Measurements from ENCODE around the gene FBXO42.
"Not testable (repeated sequence)": the region's sequence is repeated elsewhere in the genome, so short reads cannot be mapped to it uniquely, and the experiment has no call there.

FBXO42 gene

DNA sequence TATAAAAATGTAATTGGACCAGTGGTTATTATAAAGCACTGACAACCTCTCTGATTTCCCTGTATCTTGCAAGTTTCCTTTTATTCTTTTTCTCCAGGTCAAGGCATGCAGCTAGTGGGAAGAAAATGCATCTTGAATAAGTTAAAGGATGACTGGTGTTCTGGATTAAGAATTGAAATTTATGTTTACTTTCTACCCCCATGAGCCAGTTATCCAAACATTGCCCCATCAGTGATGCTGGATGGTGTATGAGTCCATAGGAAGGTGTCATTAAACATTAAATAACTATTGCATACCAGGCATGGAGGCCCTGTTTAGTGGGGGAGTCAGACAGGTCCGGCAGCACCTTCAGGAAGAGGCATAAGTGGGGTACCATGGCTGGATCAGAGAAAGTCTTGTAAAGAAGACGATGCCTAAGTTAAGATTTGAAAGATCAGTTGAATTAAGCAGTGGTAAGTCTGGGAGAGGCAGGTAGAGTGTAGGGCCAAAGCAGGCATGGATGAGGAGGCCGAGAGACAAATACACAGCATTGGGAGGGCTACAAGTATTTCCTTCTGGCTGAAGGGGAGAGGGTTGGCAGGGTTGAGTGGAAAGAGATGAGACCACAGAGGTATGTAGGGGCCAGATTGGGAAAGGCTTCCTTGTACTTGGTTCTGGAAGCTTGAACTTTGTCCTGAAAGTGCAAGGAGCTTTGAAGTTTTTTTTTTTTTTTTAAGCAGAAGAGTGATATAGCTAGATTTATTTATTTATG lies 20.4 kb upstream of the FBXO42 start:
- DNase-seq, result no peak

DNA sequence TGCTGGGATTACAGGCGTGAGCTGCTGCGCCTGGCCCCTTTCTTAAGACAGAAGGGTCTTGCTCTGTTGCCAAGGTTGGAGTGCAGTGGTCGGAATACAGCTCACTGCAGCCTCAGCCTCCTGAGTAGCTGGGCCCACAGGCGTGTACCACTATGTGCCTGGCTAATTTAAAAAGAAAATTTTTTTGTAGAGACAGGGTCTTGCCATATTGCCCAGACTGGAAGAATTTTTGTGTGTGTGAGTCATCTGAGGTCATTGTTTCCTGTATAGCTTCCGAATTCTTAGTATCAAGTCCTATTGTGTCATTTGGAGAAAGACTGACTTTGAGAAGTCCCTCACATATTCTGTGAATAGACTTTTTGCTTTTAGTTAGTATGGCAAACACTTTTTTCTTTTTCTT lies 19.4 kb upstream of the FBXO42 start:
- no peak for DNase-seq

DNA sequence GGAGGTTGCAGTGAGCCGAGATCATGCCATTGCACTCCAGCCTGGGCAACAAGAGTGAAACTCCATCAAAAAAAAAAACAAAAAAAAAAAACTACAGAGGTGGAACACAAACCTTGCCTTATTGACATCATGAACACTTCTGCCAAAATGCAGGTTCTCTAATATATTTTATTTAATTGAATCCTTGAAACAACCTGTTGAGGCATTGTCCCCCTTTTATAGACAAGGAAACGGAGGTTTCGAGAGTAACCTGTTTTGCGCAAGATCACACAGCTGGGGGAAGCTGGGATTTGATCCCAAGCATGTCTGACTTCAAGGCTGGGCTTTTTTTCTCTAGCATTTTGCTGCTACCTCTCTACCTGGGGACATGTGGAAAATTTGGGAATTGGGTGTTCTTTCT lies 17.5 kb upstream of the FBXO42 start:
- DNase-seq, result no peak

DNA sequence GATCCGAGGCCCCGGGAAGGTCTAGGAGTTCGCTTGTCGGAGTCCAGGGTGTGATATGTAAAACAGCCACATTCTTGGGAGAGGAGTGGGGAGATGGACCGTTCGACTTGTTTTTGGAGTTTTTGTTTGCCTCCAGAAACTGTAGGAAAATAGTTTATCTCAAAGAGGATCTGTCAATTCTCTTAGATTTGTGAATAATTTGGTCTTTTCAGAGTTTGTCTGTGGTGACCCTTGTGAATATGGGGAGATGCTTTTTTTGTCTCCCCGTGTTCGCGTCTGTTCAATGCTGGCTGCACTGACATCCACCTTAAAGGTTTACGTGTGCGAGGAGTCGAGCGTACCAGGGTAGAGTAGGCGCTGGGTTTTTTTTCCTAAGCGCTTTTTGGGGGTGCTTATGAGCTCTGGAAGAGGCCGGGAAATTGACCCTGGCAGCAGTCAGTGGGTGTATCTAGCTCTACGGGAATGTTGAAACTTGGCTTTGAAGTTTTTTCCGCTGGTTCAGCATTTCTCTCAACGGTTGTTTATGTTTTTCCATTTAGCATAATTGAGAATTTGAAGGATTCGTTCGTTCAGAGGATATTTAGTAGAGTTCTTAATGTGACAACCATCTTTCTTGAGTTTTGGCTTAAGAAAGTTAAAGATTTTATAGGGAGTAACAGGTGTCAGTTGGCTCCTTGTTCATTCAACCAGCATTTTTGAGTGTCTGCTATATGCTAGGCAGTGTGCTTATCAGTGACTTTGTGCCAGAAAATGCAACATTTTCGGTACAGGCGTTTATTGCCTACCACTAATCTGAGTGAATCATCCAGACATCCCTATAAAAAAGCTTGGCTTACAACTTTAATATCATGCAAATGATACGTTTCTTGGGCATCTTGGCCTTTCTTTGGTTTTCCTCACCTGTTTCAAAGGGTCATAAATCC lies 15.9 kb upstream of the FBXO42 start:
- no peak for DNase-seq

DNA sequence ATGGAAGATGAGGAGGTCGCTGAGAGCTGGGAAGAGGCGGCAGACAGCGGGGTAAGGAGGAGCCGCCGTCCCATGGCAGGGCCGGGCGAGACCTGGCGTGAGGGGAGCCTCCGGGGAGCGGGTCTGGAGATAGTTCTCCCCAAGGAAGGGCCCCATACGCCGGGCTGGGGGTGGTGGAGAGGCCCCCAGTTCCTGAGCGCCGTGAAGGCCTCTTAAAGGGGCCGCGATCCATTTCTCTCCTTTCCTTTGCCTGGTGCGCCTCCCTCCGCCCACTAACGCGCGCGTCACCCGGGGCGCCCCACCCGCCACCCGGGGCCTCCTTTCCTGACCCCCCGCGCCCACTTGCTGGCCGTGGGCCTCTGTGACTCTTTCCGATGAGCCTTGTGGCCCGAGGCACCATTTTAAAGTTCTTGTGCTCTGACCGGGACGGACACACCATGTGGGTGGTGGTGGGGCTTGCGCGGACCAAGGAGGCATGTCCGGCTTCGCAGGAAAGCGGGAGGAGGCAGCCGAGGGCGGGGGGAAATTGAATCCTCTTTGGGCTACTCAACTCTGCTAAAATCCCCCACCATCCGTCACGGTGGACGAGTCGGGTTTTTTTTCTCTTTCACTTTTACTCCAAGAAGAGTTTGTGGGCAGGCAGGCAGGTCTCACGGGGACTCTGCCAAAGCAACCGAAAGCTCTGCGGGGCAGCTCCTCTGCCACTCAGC lies 15.1 kb upstream of the FBXO42 start:
- DNase-seq, result peak in 49 of 56 donors; percentile 64 to 97 (median 90)

DNA sequence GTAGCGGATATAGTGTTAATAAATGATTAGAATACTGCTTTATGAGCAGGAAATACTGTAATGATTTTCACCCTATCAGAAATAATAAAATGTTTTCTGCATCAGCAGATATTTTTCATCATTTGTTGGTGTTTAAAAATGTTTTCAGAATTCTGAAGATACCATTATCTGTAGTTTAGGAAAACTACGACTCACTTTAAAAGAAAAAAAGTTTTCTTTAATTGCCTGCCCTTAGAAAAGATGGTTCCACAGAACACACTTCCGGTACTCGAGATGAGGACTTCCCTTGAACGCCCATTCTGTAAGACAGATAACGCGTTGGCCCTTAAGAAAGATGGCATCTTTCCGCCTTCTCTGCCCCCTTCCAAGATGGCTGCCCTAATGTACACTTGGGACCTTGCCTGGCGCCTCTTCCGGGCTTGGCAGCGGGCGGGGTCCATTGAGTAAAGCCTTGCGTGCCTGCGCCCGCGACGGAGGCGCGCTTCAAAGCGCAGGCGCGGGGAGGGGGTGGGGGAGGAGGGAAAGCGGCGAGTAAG lies 14.5 kb upstream of the FBXO42 start, which contains the start of gene SZRD1:
TSS of gene SZRD1 (plus strand) at position 521 of the 536 bp plus-strand sequence. CDS start 16 bp downstream, outside the sequence.
- DNase-seq, result peak in 51 of 56 donors; percentile 81 to 98 (median 96)

DNA sequence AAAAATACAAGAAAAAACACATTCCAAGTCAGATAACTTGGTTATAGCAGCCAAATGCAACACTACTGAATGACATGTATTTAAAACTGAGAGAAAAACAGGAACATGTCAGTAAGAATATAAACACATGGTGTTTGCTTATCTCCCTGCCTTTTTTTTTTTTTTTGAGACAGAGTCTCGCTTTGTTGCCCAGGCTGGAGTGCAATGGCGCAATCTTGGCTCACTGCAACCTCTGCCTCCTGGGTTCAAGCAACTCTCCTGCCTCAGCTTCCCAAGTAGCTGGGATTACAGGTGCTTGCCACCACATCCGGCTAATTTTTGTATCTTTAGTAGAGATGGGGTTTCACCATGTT lies 12.8 kb upstream of the FBXO42 start:
- not testable (repeated sequence) for DNase-seq

DNA sequence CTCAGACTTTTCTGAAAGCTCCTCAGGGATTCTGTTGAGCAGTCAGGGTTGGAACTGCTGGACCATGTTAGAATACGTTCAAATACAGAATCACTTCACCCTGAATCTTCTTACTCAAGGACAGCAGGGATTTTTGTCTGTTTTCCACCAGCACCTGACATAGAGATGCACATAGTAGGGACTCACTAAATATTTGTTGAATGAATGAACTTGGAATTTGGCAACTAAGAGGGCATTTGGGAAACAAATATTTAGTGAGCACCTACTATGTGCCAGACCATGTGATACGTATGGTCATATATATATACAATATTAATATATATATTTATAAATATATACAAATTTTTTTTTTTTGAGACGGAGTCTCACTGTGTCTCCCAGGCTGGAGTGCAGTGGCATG lies 4.6 kb upstream of the FBXO42 start:
- DNase-seq, result no peak

DNA sequence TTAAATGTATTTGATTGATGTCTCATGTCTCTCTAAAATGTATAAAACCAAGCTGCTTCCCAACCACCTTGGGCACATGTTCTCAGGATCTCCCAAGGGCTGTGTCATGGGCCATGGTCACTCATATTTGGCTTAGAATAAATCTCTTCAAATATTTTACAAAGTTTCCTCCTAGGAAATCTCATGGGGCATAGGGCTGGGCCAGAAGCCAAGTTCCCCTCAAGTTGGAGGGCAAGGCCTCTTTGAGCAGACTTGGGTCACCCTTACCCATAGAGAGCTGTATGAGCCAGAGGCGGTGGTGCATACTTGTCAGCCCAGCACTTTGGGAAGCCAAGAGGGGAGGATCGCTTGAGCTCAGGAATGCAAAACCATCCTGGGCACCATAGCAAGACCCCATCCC lies 2.3 kb upstream of the FBXO42 start:
- DNase-seq, result no peak

DNA sequence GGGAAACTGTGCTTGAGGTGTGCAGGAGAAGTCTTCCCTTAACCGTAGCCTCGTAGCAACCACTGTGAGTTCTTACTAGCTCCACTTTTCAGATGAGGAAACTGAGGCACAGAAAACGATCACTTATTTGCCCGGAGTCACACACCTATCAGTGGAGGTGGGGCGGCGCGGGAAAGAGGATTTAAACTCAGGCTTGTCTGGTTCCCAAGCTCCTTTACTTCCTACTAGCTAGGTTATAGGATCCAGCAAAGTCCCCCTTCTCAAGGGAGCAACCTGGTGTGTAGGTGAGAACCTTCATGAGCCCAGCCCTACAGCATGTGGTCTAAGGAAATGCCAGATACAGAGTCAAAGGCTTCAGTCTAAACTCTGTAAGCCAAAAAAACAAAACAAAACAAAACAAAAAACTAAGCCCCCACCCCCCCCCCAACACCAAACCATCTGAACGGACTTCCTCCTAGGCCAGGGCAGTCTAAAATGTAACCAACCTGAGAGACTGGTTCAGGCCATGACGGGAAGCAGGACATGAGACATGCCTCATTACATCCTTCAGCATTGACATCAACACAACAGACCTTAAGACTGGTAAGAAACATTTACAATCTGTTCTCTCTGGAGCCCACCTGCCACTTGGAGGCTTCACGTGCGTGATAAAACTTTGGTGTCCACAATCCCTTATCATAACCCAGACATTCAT lies 709 bp upstream of the FBXO42 start:
- peak in 1 of 56 donors; percentile 47 for DNase-seq

DNA sequence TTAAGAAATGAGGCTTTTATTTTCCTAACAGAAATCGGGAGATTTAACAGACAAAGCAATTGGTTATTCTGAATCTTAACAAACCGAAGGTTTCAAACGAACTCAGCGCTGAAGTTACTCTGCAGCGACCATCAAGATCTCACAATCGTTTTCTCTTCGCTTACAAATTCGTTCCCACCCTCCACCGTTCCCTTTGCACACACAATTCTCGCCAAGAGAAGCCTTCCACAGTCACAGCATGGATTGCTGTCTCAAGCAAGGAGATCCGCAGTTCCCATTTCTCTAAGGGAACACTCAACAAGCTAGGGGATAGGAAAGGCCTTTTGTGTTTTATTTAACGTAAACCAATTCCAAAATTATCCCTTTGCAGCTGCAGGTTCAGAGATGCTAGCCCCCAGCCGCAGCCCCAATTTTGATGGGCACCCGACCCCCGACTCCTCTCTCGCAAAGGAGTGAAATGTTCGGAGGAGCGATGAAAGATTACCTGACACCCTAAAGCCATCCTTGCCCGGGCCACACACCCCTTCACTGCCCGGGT lies 755 bp downstream of the FBXO42 start:
- peak in 11 of 56 donors; percentile 4 to 37 (median 20) for DNase-seq

DNA sequence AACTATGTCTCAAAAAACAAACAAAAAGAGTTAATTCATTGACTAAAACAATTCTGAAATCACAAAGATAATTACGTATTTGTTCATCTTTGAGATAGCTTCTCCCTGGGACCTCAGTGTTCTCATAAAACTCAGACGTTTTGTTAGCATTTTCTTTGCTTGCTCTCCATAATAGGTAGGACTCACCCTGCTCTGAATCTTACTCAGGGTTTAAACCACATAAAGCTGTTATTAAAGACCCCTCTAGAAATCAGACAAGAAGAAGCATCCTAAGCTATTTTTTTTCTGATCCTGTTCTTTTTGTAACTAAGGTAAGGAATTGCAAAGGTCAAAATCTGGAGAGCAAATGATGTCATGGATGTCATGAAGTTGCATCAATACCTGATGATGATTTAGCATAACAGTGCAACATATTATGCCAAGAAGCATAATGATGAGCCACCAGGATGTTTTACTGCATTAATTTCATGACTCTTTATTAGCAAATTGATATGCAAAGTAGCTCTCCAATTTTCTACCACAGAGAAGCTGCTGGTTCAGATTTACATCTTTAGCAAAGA lies 2.4 kb downstream of the FBXO42 start:
- no peak for DNase-seq

DNA sequence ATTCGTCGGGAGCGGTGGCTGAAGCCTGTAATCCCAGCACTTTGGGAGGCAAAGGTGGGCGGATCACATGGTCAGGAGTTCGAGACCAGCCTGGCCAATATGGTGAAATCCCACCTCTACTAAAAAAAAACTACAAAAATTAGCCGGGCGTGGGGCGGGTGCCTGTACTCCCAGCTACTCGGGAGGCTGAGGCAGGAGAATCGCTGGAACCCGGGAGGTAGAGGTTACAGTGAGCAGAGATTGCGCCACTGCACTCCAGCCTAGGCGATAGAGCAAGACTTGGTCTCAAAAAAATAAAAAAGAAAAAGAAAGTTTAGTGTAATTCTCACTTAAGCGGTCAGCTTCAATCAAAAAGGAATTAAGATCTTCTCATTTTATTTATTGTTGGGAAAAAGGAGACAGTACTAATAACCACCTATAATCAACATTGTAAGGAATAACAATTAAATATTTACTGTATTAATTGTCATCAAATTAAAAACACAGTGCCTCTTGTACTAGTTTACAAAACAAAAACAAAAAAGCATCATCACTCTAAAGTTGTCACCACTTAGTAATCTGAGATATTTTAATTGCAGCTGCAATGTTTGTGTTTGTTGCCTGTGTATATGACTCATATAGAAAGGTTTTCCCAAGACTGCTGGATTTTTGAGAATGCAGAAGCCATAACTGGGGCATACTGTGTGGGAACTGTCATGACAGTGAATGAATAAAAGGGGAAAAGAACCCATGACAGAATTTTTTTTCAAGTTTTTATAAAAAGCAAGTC lies 3.7 kb downstream of the FBXO42 start:
- no peak for DNase-seq

DNA sequence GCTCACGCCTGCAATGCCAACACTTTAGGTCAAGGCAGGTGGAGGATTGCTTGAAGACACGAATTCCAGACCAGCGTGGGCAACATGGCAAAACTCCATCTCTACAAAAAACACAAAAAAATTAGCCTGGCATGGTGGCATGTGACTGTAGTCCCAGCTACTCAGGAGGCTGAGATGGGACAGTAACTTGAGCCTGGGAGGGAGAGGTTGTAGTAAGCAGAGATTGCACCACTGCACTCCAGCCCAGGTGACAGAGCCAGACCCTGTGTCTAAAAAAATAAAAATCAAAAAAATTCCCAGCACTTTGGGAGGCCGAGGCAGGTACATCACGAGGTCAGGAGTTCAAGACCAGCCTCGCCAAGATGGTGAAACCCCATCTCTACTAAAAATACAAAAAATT lies 9.0 kb downstream of the FBXO42 start:
- DNase-seq, result not testable (repeated sequence)

DNA sequence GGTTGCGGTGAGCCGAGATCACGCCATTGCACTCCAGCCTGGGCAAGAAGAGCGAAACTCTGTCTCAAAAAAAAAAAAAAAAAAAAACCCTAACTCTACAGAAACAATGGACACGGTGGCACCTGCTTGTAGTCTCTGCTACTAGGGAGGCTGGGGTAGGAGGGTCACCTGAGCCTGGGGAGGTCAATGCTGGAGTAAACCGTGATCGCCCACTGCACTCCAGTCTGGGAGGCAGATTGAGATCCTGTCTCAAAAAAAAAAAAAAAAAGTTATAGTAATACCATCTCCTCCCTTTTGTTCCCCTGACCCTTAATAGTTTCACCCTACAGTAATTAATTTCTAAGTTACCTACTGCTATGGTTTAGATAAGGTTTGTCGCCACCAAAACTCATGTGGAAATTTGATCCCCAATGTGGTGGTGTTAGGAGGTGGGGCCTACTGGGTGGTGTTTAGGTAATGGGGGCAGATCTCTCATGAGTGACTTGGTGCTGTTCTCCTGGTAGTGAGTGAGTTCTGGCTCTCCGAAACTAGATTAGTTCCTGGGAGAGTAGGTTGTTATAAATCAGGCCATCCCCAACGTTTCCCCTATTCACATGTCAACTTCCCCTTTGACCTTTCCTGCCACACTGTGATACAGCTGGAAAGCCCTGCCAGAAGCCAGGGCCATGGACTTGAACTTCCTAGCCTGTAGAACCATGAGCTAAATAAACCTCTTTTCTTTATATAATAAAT lies 9.8 kb downstream of the FBXO42 start:
- no peak for DNase-seq

DNA sequence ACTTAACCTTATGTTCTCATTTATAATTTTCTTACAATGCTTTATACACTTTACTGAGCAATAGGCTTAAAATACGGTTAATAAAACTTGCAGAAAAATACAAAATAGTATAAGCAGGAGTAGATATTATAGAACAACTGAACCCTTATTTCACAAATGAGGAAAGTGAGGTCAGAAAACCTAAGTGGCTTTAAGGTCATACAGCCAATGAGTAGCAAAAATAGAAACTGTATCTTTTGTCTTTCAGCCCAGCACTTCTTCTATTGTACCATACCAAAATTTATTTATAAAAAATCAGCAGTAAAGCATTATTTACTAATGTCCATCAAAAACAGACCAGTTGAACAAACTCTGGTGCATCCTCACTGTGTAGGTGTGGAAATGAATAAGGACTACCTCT lies 11.6 kb downstream of the FBXO42 start:
- DNase-seq, result no peak

DNA sequence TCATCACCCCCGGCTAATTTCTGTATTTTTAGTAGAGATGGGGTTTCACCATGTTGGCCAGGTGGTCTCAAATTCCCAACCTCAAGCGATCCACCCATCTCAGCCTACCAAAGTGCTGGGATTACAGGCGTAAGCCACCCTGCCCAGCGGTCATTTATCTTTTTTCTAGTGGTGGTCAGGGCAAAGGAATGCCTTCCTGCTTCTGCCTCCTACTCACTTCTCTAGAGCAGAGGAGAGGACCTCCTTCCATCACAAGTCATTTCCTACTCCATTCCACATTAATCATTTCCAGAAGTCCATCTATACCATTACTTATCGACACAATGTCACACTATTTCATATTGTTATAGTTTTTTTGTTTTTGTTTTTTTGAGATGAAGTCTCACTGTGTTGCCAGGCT lies 13.3 kb downstream of the FBXO42 start:
- DNase-seq, result no peak

DNA sequence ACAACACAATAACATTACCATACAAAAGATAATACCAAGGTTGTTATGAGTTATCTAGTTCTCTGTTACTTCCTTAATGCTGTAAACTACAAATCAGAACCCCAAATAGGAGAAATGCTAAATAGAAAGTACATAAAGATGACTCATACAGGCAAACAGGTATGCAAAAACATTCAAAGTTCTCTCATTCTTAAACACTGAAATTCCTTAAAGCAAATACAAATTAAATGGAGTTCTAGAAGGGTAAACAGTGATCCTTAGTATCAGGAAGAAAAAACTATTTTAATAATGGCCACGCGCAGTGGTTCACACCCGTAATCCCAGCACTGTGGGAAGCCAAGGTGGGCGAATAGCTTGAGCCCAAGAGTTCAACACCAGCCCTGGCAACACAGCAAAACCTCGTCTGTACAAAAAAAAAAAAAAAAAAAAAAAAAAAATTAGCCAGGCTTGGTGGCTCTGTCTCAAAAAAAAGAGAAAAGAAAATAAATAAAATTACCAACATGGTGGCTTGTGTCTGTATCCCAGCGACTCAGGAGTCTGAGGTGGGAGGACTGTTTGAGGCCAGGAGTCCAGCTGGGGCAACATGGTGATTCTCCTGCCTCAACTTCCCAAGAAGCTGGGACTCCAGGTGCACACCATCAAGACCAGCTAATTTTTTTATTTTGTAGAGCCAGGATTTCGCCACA lies 17.5 kb downstream of the FBXO42 start:
- no peak for DNase-seq
